Activated CD4-positive, alpha-beta T cell treated with anti-CD3 and anti-CD28 coated beads, Interleukin-2, amount 50 U/mL, for 48 hours (primary cell): Measurements from ENCODE around the gene RIF1.

Experiments
- DNase-seq, 2 experiments: peaks; one replicate each; pipeline ENCODE4 v3.0.0-alpha.2; 2020

The RIF1 gene

DNA sequence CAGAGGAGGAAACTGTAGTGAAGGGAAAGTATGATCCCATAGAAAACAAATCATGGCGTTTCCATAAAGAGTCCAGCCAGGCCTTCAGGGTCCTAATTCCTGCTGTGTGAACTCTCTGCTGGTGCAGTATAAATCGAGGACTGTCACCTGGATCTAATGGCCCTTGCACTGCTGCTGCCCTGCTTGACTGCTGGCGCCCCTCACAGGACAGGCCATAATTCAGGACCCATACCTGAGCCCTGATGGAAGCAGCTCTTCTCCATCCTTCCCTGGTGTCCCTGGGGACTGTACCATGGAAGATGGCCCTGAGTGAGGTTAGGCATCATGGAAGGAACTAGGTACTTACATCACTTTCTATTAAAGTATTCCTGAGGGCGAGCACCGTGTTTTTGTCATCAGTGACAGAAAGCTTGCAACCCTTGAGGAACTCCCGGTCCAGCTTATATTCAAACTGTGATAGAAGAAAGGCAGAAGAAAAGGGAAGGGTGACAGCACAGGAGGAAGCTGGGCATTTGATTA, 116.9 kb downstream of the RIF1 start:
- DNase-seq: no peak
